Measurements from ENCODE around the gene NCKAP1.
"Not testable (repeated sequence)": the region's sequence is repeated elsewhere in the genome, so short reads cannot be mapped to it uniquely, and the experiment has no call there.

NCKAP1 gene

GRCh38 chr2:183063083-183063482 is 24.8 kb upstream of the NCKAP1 start:
- H3K27me3 ChIP-seq (ENCODE audit: control insufficient read depth, insufficient read depth, low read length): no peaks in the 10 kb centered on the region
- H3K36me3 ChIP-seq (ENCODE audit: control insufficient read depth, insufficient read depth, low read length): no peaks in the 10 kb centered on the region
- no peak overlapping the region for H3K9ac ChIP-seq (ENCODE audit: low read depth, low read length)
- H3K9me3 ChIP-seq (ENCODE audit: control insufficient read depth, insufficient read depth, low read length): no peaks in the 10 kb centered on the region
- no peaks in the 10 kb centered on the region for H3K4me1 ChIP-seq (ENCODE audit: control insufficient read depth, insufficient read depth, low read length)
- no peak overlapping the region for H3K4me3 ChIP-seq (ENCODE audit: low read depth, low read length)

DNA sequence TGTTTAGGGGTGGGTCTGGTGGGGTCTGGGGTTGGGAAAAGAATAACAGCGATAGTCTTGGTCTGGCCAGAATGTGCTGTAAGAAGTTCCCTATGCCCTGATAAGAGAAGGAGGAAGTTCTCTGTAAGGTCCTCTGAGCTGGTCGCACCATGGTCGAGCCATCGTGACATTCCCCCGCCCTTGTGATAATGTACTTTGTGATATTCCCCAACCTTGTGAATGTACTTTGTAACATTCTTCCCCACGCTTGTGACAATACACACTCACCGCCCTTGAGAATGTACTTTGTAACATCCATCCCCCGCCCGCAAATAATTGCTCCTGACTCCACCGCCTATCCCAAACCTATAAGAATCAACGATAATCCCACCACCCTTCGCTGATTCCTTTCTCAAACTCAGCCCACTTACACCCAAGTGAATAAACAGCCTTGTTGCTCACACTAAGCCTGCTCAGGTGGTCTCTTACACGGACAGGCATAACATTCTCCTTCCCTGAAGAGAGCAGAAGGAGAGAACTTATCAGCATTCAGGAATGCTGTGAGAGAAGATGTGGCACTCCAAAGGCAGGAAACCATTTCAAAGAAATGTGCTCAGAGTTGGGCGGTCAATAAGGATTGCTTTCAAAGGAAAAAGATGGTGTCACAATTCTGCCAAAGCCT is 22.4 kb upstream of the NCKAP1 start:
- no peaks in the 10 kb centered on the region for H3K4me1 ChIP-seq (ENCODE audit: control insufficient read depth, insufficient read depth, low read length)
- no peak overlapping the region for H3K4me3 ChIP-seq (ENCODE audit: low read depth, low read length)
- H3K36me3 ChIP-seq (ENCODE audit: control insufficient read depth, insufficient read depth, low read length): no peaks in the 10 kb centered on the region
- H3K9me3 ChIP-seq (ENCODE audit: control insufficient read depth, insufficient read depth, low read length): no peaks in the 10 kb centered on the region
- no peaks in the 10 kb centered on the region for H3K27me3 ChIP-seq (ENCODE audit: control insufficient read depth, insufficient read depth, low read length)
- H3K9ac ChIP-seq (ENCODE audit: low read depth, low read length): no peak overlapping the region

DNA sequence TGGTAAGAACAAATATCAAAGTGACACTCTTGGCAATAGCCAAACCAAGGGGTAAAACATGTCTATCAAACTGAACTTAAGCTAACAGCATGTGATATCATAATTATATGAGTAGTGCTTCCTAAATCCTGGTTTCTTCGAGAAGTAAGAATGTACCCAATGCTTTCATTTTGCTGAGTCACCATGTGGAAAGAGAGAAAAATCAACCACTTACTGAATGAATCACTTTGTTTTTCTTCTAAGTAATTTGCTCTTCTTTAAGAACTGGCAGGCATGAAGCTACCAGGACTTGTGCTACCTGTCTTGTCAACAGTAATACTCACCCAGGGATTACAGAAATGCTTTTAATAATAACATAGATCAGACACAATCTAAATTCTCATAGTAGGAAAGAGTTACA is 21.3 kb upstream of the NCKAP1 start:
- no peak overlapping the region for H3K4me3 ChIP-seq (ENCODE audit: low read depth, low read length)
- no peaks in the 10 kb centered on the region for H3K27me3 ChIP-seq (ENCODE audit: control insufficient read depth, insufficient read depth, low read length)
- H3K9me3 ChIP-seq (ENCODE audit: control insufficient read depth, insufficient read depth, low read length): no peaks in the 10 kb centered on the region
- H3K9ac ChIP-seq (ENCODE audit: low read depth, low read length): no peak overlapping the region
- H3K36me3 ChIP-seq (ENCODE audit: control insufficient read depth, insufficient read depth, low read length): no peaks in the 10 kb centered on the region
- H3K4me1 ChIP-seq (ENCODE audit: control insufficient read depth, insufficient read depth, low read length): no peaks in the 10 kb centered on the region

DNA sequence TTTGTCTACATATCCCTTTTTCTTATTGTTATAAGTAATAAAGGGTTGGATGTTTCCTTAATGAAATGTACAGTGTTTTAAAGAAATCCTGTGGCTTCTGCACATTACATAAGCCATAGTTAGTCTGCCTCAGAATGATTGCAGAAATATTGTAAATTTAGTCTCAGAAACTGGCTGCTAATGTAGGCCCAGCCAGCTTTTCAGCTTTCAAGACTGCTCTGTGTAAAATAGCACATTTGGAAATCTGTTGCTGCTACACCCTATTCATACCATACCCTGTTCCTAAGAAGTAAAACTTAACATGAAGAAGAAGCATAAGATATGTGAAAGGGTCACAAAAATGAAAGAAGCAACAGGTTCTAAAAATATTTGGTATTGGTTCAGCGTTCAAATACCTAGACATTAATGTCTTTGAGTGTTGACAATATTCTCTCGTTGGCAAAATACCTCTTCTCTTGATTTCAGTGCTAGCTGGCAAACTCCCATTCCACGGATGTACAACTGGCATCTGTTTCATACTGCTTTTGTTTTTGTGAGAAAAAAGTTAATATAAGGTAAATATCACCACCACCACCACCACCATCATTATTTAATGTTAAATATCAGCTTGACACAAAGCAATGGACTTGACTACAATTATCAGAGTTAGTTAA is 19.2 kb upstream of the NCKAP1 start:
- no peaks in the 10 kb centered on the region for H3K4me1 ChIP-seq (ENCODE audit: control insufficient read depth, insufficient read depth, low read length)
- no peaks in the 10 kb centered on the region for H3K27me3 ChIP-seq (ENCODE audit: control insufficient read depth, insufficient read depth, low read length)
- no peaks in the 10 kb centered on the region for H3K36me3 ChIP-seq (ENCODE audit: control insufficient read depth, insufficient read depth, low read length)
- H3K4me3 ChIP-seq (ENCODE audit: low read depth, low read length): no peak overlapping the region
- no peak overlapping the region for H3K9ac ChIP-seq (ENCODE audit: low read depth, low read length)
- no peaks in the 10 kb centered on the region for H3K9me3 ChIP-seq (ENCODE audit: control insufficient read depth, insufficient read depth, low read length)

DNA sequence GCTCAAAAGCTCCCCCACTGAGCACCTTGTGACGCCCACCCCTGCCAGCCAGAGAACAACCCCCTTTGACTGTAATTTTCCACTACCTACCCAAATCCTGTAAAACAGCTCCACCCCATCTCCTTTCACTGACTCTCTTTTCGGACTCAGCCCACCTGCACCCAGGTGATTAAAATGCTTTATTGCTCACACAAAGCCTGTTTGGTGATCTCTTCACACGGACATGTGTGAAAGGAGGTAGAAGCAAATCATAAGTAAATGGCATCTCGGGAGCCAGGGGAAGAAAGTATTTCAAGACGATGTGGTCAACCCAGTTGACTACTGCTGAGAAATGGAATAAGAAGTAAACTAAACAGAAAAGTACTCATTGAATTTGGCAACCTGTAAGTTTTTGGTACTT is 11.2 kb upstream of the NCKAP1 start:
- Histone ChIP-seq H3K4me1 (ENCODE audit: control insufficient read depth, insufficient read depth, low read length) (peaks cover 12% of the 10 kb centered on the region), H3K36me3 (ENCODE audit: control insufficient read depth, insufficient read depth, low read length) (no peaks in the 10 kb centered on the region), H3K4me3 (ENCODE audit: low read depth, low read length) (no peak overlapping the region), H3K9me3 (ENCODE audit: control insufficient read depth, insufficient read depth, low read length) (peaks cover 12% of the 10 kb centered on the region), H3K27me3 (ENCODE audit: control insufficient read depth, insufficient read depth, low read length) (no peaks in the 10 kb centered on the region), H3K9ac (ENCODE audit: low read depth, low read length) (no peak overlapping the region)

DNA sequence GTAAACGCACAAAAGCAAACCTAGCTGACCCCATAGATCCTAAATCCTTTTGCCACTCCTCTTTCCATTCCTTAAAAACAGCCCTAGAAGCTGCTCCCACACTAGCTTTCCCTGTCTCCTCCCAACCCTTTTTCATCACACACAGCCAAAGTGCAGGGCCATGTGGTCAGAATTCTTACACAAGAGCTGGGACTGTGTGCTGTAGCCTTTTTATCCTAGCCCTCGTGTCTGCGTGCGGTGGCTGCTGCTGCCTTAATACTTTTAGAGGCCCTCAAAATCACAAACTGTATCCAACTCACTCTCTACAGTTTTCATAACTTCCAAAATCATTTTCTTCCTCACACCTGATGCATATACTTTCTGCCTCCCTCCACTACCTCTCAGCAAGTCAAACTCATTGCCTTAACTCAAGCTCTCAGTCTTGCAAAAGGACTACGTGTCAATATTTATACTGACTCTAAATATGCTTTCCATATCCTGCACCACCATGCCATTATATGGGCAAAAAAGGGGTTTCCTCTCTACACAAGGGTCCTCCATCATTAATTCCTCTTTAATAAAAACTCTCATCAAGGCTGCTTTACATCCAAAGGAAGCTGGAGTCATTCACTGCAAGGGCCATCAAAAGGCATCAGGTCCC is 9.3 kb upstream of the NCKAP1 start:
- H3K27me3 ChIP-seq (ENCODE audit: control insufficient read depth, insufficient read depth, low read length); H3K4me3 ChIP-seq (ENCODE audit: low read depth, low read length); H3K9ac ChIP-seq (ENCODE audit: low read depth, low read length); H3K36me3 ChIP-seq (ENCODE audit: control insufficient read depth, insufficient read depth, low read length): not testable (repeated sequence)
- peaks cover 12% of the 10 kb centered on the region for H3K9me3 ChIP-seq (ENCODE audit: control insufficient read depth, insufficient read depth, low read length)
- H3K4me1 ChIP-seq (ENCODE audit: control insufficient read depth, insufficient read depth, low read length): peaks cover 12% of the 10 kb centered on the region

DNA sequence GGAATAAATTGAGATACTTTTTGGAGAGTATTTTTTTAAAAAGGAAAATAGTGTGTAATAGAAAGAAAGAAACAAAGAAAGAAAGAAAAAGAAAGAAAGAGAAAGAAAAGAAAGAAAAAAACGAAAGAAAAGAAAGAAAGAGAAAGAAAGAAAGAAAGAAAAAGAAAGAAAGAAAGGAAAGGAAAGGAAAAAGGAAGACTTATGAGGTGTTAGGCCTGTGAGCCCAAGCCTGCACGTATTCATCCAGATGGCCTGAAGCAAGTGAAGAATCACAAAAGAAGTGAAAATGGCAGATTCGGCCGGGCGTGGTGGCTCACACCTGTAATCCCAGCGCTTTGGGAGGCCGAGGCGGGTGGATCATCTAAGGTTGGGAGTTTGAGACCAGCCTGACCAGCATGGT is 5.3 kb upstream of the NCKAP1 start:
- not testable (repeated sequence) for H3K4me1 ChIP-seq (ENCODE audit: control insufficient read depth, insufficient read depth, low read length); H3K36me3 ChIP-seq (ENCODE audit: control insufficient read depth, insufficient read depth, low read length); H3K9ac ChIP-seq (ENCODE audit: low read depth, low read length); H3K4me3 ChIP-seq (ENCODE audit: low read depth, low read length); H3K27me3 ChIP-seq (ENCODE audit: control insufficient read depth, insufficient read depth, low read length)
- peaks cover 12% of the 10 kb centered on the region for H3K9me3 ChIP-seq (ENCODE audit: control insufficient read depth, insufficient read depth, low read length)

- no peaks in the 10 kb centered on the region for H3K9me3 ChIP-seq (ENCODE audit: control insufficient read depth, insufficient read depth, low read length)
- no peak overlapping the region for H3K9ac ChIP-seq (ENCODE audit: low read depth, low read length)
- H3K27me3 ChIP-seq (ENCODE audit: control insufficient read depth, insufficient read depth, low read length): peaks cover 8% of the 10 kb centered on the region
- H3K36me3 ChIP-seq (ENCODE audit: control insufficient read depth, insufficient read depth, low read length): no peaks in the 10 kb centered on the region
- peaks cover 7% of the 10 kb centered on the region for H3K4me1 ChIP-seq (ENCODE audit: control insufficient read depth, insufficient read depth, low read length)
- H3K4me3 ChIP-seq (ENCODE audit: low read depth, low read length): no peak overlapping the region
Measured at GRCh38 chr2:183040604-183041003, 2.3 kb upstream of the NCKAP1 start.

GRCh38 chr2:183037553-183038340 is 510 bp downstream of the NCKAP1 start:
- Histone ChIP-seq H3K9ac (ENCODE audit: low read depth, low read length) (peak overlapping the region; percentile 5), H3K4me1 (ENCODE audit: control insufficient read depth, insufficient read depth, low read length) (peaks cover 17% of the 10 kb centered on the region), H3K27me3 (ENCODE audit: control insufficient read depth, insufficient read depth, low read length) (peaks cover 8% of the 10 kb centered on the region), H3K4me3 (ENCODE audit: low read depth, low read length) (peak overlapping the region; percentile 61), H3K9me3 (ENCODE audit: control insufficient read depth, insufficient read depth, low read length) (no peaks in the 10 kb centered on the region), H3K36me3 (ENCODE audit: control insufficient read depth, insufficient read depth, low read length) (no peaks in the 10 kb centered on the region)

- Histone ChIP-seq H3K36me3 (ENCODE audit: control insufficient read depth, insufficient read depth, low read length) (no peaks in the 10 kb centered on the region), H3K4me3 (ENCODE audit: low read depth, low read length) (peak overlapping the region; percentile 61), H3K4me1 (ENCODE audit: control insufficient read depth, insufficient read depth, low read length) (peaks cover 17% of the 10 kb centered on the region), H3K9me3 (ENCODE audit: control insufficient read depth, insufficient read depth, low read length) (no peaks in the 10 kb centered on the region), H3K27me3 (ENCODE audit: control insufficient read depth, insufficient read depth, low read length) (peaks cover 8% of the 10 kb centered on the region), H3K9ac (ENCODE audit: low read depth, low read length) (peak overlapping the region; percentile 5)
Measured at GRCh38 chr2:183037074-183037552, 1.1 kb downstream of the NCKAP1 start.

GRCh38 chr2:183035954-183036669 is 2.1 kb downstream of the NCKAP1 start:
- peak overlapping the region; percentile 27 for H3K9ac ChIP-seq (ENCODE audit: low read depth, low read length)
- no peaks in the 10 kb centered on the region for H3K36me3 ChIP-seq (ENCODE audit: control insufficient read depth, insufficient read depth, low read length)
- peak overlapping the region; percentile 61 for H3K4me3 ChIP-seq (ENCODE audit: low read depth, low read length)
- no peaks in the 10 kb centered on the region for H3K9me3 ChIP-seq (ENCODE audit: control insufficient read depth, insufficient read depth, low read length)
- peaks cover 8% of the 10 kb centered on the region for H3K27me3 ChIP-seq (ENCODE audit: control insufficient read depth, insufficient read depth, low read length)
- H3K4me1 ChIP-seq (ENCODE audit: control insufficient read depth, insufficient read depth, low read length): peaks cover 17% of the 10 kb centered on the region

Measured in iPS-15b (cell line).